ENCODE measurements around the gene ESR2.
"Not testable (repeated sequence)": the region's sequence is repeated elsewhere in the genome, so short reads cannot be mapped to it uniquely, and the experiment has no call there.

The ESR2 gene

DNA sequence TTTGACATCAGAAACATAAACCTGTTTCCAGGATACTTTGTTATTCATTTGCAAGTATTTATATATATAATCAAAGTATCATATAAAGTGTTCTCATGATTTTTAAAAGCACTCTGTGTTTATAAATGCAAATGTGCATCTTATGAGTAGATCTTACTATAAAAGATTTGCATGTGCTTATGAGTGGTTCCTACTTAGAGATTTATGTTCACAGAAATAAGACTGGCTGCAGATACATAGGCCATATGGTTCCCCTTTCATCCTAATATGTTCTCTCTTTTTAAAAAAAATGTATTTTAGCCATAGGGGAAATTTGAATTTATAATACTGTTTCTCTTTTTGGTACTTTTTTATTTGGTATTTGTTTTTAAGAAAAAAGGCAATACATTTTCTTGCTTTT, 174.2 kb downstream of the ESR2 start:
- no peak for DNase-seq

DNA sequence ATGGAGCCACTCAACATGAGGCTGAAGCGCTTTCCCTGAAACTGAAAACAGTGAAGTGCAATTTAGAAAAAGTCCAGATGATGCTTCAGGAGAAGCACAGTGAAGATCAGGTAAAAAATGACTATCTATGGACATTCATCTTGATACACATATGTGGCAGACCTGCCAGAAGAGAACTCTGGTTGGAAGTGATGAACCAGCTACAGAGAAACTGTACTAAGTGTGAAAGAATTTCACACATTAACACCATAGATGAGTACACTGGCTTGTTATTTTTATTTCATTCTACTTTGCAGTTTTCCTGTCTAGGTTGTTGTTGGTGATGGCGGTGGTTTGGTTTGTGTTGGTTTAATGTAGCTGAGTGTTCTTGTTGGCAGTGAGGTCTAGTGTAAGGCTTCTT, 174.7 kb downstream of the ESR2 start:
- no peak for DNase-seq

DNA sequence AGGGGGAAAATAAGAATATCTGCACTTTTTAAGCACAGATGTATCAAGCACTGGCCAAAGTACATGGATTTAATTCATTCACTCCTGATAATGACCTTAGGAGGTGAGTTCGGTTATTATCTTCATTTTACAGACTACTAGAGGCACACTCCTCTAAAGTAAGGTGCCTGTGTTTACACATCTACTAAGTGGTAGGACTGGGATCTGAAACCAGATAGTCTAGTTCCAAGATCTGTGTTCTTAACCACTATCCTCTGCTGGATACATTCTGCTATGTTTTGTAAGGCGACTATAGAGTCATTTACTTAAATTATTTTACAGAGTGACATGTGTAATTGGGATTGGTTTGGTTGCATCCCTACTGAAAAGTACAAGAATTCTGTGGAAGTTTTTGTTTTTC, 175.3 kb downstream of the ESR2 start:
- no peak for DNase-seq

- DNase-seq = not testable (repeated sequence)
These were observed 175.8 kb downstream of the ESR2 start for GRCh38 chr14:64118403-64118742.

DNA sequence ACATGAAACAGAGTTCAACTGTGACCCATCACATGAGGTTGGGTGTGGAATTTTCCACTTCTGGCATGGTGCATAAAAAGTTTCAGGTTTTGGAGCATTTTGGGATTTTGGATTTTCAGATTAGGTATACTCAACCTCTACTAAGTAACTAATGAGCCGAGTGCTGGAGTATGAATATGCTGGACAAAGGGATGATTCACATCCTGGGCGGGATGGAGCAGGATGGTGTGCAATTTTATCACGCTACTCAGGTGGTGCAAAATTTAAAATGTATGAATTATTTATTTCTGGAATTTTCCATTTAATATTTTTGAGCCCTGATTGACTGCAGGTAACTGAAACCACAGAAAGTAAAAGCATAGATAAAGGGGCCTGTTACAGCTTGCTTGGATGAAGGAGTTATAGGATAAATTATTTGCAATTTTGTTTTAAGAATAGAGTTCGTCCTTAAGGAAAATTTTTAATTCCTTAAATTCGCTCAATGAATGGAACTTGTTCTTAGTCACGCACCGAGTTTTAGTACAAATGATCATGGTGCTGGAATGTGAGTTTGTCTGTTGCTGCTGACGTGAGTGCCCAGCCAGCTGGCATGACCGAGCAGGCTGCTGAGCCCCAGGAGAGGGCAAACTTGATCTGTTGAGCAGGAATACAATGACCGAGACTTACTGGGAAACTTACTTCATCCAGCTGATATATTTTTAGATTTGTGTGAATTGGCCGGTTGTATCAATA, 176.3 kb downstream of the ESR2 start:
- no peak for DNase-seq

DNA sequence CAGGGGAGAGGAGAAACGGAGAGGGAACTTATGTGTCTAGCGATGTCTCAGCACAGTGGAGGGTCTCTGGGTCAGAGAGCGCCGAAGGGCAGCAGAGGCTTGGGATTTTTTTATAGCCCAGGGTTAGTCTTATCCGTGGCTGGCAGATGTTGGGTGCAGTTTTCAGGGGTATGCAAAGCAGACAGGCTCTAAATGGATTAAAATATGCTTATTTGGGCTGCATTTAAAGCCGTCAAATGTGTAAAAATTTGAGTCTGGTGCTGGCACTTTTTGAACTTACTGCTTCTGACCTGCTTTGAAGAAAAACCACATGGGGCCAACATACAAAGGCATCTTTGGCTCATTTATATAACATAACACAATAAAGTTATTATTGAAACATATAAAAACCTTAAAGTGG, 178.8 kb downstream of the ESR2 start:
- DNase-seq = no peak

GRCh38 chr14:64114796-64115195, 179.4 kb downstream of the ESR2 start:
- no peak for DNase-seq

DNA sequence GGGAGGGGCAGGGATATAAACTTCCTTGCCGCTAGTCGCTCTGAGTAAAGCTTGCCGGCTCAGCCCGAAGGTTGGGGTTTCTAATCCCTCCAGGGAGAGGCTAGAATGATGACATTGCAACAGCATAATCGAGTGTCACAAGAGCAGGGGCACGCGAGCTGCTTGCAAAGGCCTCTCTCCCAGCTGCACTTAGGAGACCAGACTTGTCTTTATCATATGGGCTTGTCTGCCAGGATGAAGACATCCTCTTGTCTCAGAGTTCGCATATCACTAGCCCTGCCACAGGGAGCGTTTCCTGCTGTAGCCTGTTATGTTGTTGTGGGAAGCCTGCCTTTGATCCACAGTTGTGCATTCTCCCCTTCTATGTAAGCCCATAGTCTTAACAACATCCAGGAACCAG, 180.0 kb downstream of the ESR2 start:
- DNase-seq = no peak

- DNase-seq = no peak
These were observed 181.1 kb downstream of the ESR2 start for GRCh38 chr14:64112867-64113678.

GRCh38 chr14:64110802-64111201, 183.4 kb downstream of the ESR2 start:
- no peak for DNase-seq

GRCh38 chr14:64109819-64110554, 184.2 kb downstream of the ESR2 start:
- no peak for DNase-seq

- DNase-seq = no peak
These were observed 186.7 kb downstream of the ESR2 start for GRCh38 chr14:64107438-64107837.

- no peak for DNase-seq
These were observed 196.1 kb downstream of the ESR2 start for GRCh38 chr14:64098120-64098519.

DNA sequence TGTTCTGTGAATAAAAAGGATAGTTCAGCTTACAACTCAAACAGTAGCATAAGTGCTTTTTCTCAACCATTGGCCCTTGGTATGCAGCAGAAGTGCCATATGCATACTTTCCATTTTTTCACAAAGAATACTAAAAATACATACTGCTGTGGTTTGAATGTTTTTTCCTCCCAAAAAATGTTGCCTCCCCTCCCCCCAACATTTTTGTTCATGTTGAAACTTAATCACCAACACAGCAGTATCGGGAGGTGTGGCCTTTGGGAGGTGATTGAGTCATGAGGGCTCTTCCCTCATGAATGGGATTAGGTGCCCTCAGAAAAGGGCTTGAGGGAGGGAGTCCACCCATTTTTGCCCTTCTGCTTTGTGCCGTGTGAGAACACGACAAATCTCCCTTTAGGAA, 198.6 kb downstream of the ESR2 start:
- DNase-seq = no peak

GRCh38 chr14:64092940-64093339, 201.2 kb downstream of the ESR2 start:
- no peak for DNase-seq

- DNase-seq = no peak
These were observed 201.8 kb downstream of the ESR2 start for GRCh38 chr14:64092338-64092737.

DNA sequence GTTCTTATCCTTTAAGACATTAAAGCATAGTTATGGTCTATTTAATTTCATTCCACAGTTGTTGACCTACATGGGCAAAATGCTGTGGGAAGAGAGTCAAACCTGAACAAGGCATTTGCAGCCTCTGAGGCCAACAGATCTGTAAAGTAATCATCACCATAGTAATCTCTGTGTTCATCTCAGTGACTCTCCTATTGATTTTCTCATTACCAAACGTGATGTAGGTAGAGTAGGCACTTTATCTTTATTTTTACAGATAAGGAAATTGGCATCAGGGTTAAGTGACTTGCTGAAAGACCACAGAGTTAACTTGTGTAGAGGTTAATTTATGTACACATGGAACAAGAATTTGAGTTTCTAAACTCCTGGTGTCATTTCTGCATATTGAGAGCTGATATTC, 203.0 kb downstream of the ESR2 start:
- DNase-seq = no peak

DNA sequence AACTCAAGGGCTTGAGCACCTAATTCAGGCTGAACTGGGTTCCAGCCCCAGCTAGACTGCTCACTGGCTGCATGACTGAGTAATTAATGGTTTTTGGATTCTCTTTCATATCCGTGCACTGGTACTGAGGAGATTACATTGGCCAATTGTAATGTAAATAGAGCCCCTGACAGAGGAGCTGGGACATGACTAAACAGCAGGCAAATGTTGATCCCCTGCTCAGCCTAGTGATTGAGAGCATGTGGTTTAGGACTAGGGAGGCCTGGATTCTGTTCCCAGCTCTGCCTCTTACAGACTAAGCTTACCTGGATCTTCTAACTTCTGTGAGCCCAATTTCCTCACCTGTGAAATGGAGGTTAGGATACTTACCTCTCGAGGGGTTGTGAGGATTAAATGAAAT, 204.3 kb downstream of the ESR2 start:
- no peak for DNase-seq

DNA sequence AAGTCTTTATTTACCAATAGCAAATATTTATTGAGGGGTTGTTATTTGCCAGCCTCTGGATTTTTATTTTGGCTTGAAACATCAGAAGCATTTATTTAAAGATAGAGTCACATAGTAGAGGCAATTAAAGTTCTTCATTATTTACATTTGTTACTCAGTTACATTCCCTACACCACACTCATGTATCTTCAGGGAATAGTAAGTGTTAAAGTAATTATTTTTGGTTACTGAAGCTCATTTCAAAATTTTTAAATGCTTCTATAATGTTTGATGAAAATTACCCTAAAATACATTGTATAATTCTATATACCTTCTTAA, 205.6 kb downstream of the ESR2 start:
- DNase-seq = no peak

GRCh38 chr14:64082837-64083236, 211.3 kb downstream of the ESR2 start:
- DNase-seq = no peak

DNA sequence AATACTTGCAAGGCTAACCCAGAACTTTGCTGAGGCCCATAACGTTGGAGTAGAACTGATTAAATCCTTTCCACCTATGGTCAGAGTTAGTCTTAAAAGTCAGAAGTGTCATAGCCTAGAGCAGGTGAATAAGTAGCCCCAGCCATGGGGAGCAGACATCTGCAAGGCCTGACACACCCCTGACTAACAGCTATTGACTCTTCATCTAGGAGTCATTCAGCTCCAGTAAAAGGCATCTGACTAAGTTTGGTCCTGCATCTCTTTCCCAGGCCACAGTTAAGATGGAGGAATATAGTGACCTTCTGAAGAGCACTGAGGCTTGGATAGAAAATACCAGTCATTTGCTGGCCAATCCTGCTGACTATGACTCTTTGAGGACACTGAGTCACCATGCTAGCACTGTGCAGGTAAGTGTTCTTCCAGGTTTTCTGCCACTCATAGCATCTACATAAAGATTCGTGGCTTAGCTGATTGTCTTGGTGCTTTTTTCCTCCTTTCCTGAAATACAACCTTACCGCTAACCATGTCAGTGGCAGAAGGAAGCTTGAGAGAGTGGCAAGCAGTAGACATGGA, 212.9 kb downstream of the ESR2 start:
- DNase-seq = no peak

- no peak for DNase-seq
These were observed 213.7 kb downstream of the ESR2 start for GRCh38 chr14:64080452-64080851.

- DNase-seq = no peak
These were observed 218.6 kb downstream of the ESR2 start for GRCh38 chr14:64075613-64076005.

All from activated CD8-positive, alpha-beta memory T cell treated with anti-CD3 and anti-CD28 coated beads for 24 hours (primary cell).